HUES48 (cell line): ENCODE data around the gene TFB1M.
A peak's percentile ranks its signal among the peaks of the same experiment; 100 is the strongest.

Source experiments
- H3K27ac ChIP-seq: one replicate; pipeline ENCODE4 v1.7.0; 2013; ENCODE audit warnings: low read depth, low read length, inconsistent platforms
- H3K27me3 ChIP-seq: 2 replicates; pipeline ENCODE4 v1.6.1; 2013; ENCODE audit warnings: mild to moderate bottlenecking, low read length; ENCODE audit not compliant: control insufficient read depth, insufficient read depth
- H3K36me3 ChIP-seq: 2 replicates; pipeline ENCODE4 v1.6.1; 2013; ENCODE audit warnings: low read length; ENCODE audit not compliant: control insufficient read depth, insufficient read depth
- H3K4me1 ChIP-seq: 2 replicates; pipeline ENCODE4 v1.6.1; 2013; ENCODE audit warnings: mild to moderate bottlenecking, low read length; ENCODE audit not compliant: control insufficient read depth, insufficient read depth
- H3K4me3 ChIP-seq: 2 replicates; pipeline ENCODE4 v1.5.1; 2013; ENCODE audit warnings: mild to moderate bottlenecking, low read depth, low read length
- H3K9ac ChIP-seq: 2 replicates; pipeline ENCODE4 v1.6.1; 2013; ENCODE audit warnings: mild to moderate bottlenecking, low read depth, low read length, moderate library complexity
- H3K9me3 ChIP-seq: 2 replicates; pipeline ENCODE4 v1.6.1; 2013; ENCODE audit warnings: low read length; ENCODE audit not compliant: control insufficient read depth, insufficient read depth

TFB1M gene

GRCh38 chr6:155248008-155249001 lies 66.0 kb downstream of the TFB1M start:
- Histone ChIP-seq H3K27me3 (no peaks in the 10 kb centered on the region), H3K4me3 (no peak overlapping the region), H3K9ac (no peak overlapping the region), H3K36me3 (peaks cover 76% of the 10 kb centered on the region), H3K9me3 (no peaks in the 10 kb centered on the region), H3K27ac (peak overlapping the region; percentile 78), H3K4me1 (peaks cover 16% of the 10 kb centered on the region)

GRCh38 chr6:155247618-155248007 lies 66.7 kb downstream of the TFB1M start:
- Histone ChIP-seq H3K4me1 (peaks cover 9% of the 10 kb centered on the region), H3K36me3 (peaks cover 69% of the 10 kb centered on the region), H3K27me3 (no peaks in the 10 kb centered on the region), H3K9ac (no peak overlapping the region), H3K27ac (peak overlapping the region; percentile 78), H3K4me3 (no peak overlapping the region), H3K9me3 (no peaks in the 10 kb centered on the region)

- peaks cover 61% of the 10 kb centered on the region for H3K36me3 ChIP-seq
- no peak overlapping the region for H3K4me3 ChIP-seq
- H3K9ac ChIP-seq: no peak overlapping the region
- no peak overlapping the region for H3K27ac ChIP-seq
- 0 out of 2 replicates have a peak, but pooled peaks cover 5% of the 10 kb centered on the region for H3K4me1 ChIP-seq
- no peaks in the 10 kb centered on the region for H3K9me3 ChIP-seq
- H3K27me3 ChIP-seq: no peaks in the 10 kb centered on the region
These were observed 67.5 kb downstream of the TFB1M start for GRCh38 chr6:155246825-155247224.

- Histone ChIP-seq H3K27ac (no peak overlapping the region), H3K36me3 (peaks cover 53% of the 10 kb centered on the region)
These were observed 68.5 kb downstream of the TFB1M start for GRCh38 chr6:155245831-155246230.

GRCh38 chr6:155245193-155245592 lies 69.1 kb downstream of the TFB1M start:
- Histone ChIP-seq H3K4me3 (no peak overlapping the region), H3K27ac (no peak overlapping the region), H3K36me3 (peaks cover 53% of the 10 kb centered on the region), H3K4me1 (0 out of 2 replicates have a peak, but pooled peaks cover 5% of the 10 kb centered on the region), H3K9me3 (no peaks in the 10 kb centered on the region), H3K27me3 (no peaks in the 10 kb centered on the region), H3K9ac (no peak overlapping the region)

More at GRCh38 chr6:155245831-155246230, 68.5 kb downstream of the TFB1M start:
- no peaks in the 10 kb centered on the region for H3K9me3 ChIP-seq
- no peak overlapping the region for H3K4me3 ChIP-seq
- no peak overlapping the region for H3K9ac ChIP-seq
- 0 out of 2 replicates have a peak, but pooled peaks cover 5% of the 10 kb centered on the region for H3K4me1 ChIP-seq
- no peaks in the 10 kb centered on the region for H3K27me3 ChIP-seq

GRCh38 chr6:155244434-155244833 lies 69.8 kb downstream of the TFB1M start:
- H3K4me3 ChIP-seq: no peak overlapping the region
- H3K27me3 ChIP-seq: no peaks in the 10 kb centered on the region
- no peak overlapping the region for H3K27ac ChIP-seq
- peaks cover 46% of the 10 kb centered on the region for H3K36me3 ChIP-seq
- H3K9ac ChIP-seq: no peak overlapping the region
- H3K9me3 ChIP-seq: no peaks in the 10 kb centered on the region
- 0 out of 2 replicates have a peak, but pooled peaks cover 5% of the 10 kb centered on the region for H3K4me1 ChIP-seq

- Histone ChIP-seq H3K4me1 (no peaks in the 10 kb centered on the region), H3K27ac (no peak overlapping the region), H3K9ac (no peak overlapping the region), H3K4me3 (no peak overlapping the region), H3K9me3 (peaks cover 15% of the 10 kb centered on the region; the same call in 1 of the 2 replicates), H3K36me3 (peaks cover 38% of the 10 kb centered on the region), H3K27me3 (no peaks in the 10 kb centered on the region)
These were observed 72.3 kb downstream of the TFB1M start for GRCh38 chr6:155241966-155242365.

- peaks cover 15% of the 10 kb centered on the region; the same call in 1 of the 2 replicates for H3K9me3 ChIP-seq
- no peaks in the 10 kb centered on the region for H3K4me1 ChIP-seq
- no peak overlapping the region for H3K27ac ChIP-seq
- no peaks in the 10 kb centered on the region for H3K27me3 ChIP-seq
- H3K4me3 ChIP-seq: no peak overlapping the region
- H3K36me3 ChIP-seq: peaks cover 29% of the 10 kb centered on the region
- no peak overlapping the region for H3K9ac ChIP-seq
These were observed 73.2 kb downstream of the TFB1M start for GRCh38 chr6:155240905-155241600.

GRCh38 chr6:155237613-155238012 lies 76.7 kb downstream of the TFB1M start:
- Histone ChIP-seq H3K36me3 (peaks cover 9% of the 10 kb centered on the region), H3K27me3 (no peaks in the 10 kb centered on the region), H3K4me3 (no peak overlapping the region), H3K27ac (no peak overlapping the region), H3K9me3 (peaks cover 15% of the 10 kb centered on the region), H3K4me1 (no peaks in the 10 kb centered on the region), H3K9ac (no peak overlapping the region)

GRCh38 chr6:155235087-155235486 lies 79.2 kb downstream of the TFB1M start:
- Histone ChIP-seq H3K9ac (no peak overlapping the region), H3K36me3 (no peaks in the 10 kb centered on the region), H3K27me3 (no peaks in the 10 kb centered on the region), H3K4me1 (no peaks in the 10 kb centered on the region), H3K4me3 (no peak overlapping the region), H3K9me3 (peaks cover 15% of the 10 kb centered on the region), H3K27ac (no peak overlapping the region)

GRCh38 chr6:155234687-155235086 lies 79.6 kb downstream of the TFB1M start:
- no peaks in the 10 kb centered on the region for H3K27me3 ChIP-seq
- H3K4me1 ChIP-seq: no peaks in the 10 kb centered on the region
- H3K36me3 ChIP-seq: no peaks in the 10 kb centered on the region
- H3K9ac ChIP-seq: no peak overlapping the region
- H3K27ac ChIP-seq: no peak overlapping the region
- no peak overlapping the region for H3K4me3 ChIP-seq
- peaks cover 15% of the 10 kb centered on the region for H3K9me3 ChIP-seq
